ENCODE results near the gene SLC2A1.

SLC2A1 gene

DNA sequence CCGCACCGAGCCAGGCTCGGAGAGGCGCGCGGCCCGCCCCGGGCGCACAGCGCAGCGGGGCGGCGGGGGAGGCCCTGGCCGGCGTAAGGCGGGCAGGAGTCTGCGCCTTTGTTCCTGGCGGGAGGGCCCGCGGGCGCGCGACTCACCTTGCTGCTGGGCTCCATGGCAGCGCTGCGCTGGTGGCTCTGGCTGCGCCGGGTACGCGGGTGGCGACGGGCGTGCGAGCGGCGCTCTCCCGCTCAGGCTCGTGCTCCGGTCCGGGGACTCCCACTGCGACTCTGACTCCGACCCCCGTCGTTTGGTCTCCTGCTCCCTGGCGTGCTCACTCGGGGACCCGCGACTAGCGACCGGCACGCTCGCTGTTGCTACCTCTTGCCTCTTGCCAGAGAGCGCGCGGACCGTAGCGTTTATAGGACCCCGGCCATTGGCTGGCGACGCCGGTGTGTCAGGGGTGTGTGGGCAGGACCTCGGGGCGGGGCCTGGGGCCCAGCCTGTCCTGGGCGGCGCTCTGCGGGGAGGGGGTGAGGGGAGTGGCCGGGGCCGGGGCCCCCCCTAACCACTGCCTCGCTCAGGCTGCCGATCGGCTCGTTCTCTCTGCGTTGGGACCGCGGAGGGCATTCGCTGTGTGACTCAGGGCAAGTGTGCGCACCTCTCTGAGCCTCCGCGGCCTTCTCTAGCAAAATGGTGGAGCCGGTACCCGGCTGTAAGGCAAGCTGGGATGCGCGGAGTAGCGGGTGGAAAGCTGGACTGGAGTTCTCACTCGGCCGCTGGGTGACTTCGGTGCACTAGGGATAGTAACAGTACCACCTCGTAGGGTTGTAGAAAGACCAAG is at the start of gene SLC2A1:
Gene SLC2A1, minus strand, starts transcription at position 381 of the 832 bp plus-strand sequence. Its CDS starts 217 bp downstream, at position 164.
- Histone ChIP-seq H3K9me3 (ENCODE audit: insufficient read depth, low read length) (no peaks in the 10 kb centered on the region), H3K9ac (ENCODE audit: low read length) (peak within 1 kb of the TSS; percentile 80), H3K79me2 (ENCODE audit: low read length) (peaks cover 46% of the 10 kb centered on the region), H4K20me1 (ENCODE audit: insufficient read depth, low read length) (peaks cover 36% of the 10 kb centered on the region), H3K4me2 (ENCODE audit: low read length) (peak within 1 kb of the TSS; percentile 100), H3K27ac (ENCODE audit: low read length) (no peak within 1 kb of the TSS), H3K27me3 (ENCODE audit: low read depth, low read length) (peaks cover 6% of the 10 kb centered on the region; the same call in 1 of the 2 replicates), H2AFZ (ENCODE audit: low read depth, low read length) (peak within 1 kb of the TSS; percentile 76; the same call in 1 of the 2 replicates), H3K36me3 (replicated peaks; ENCODE audit: low read depth, low read length) (peaks cover 16% of the 10 kb centered on the region), H3K4me3 (ENCODE audit: low read length) (peak within 1 kb of the TSS; percentile 95), H3K4me1 (ENCODE audit: low read length) (peaks cover 22% of the 10 kb centered on the region)
- TF ChIP-seq EZH2phosphoT487 (IDR thresholded peaks at IDR 0.05; ENCODE audit: low read depth): no peak
- TF ChIP-seq, protein P1, sequence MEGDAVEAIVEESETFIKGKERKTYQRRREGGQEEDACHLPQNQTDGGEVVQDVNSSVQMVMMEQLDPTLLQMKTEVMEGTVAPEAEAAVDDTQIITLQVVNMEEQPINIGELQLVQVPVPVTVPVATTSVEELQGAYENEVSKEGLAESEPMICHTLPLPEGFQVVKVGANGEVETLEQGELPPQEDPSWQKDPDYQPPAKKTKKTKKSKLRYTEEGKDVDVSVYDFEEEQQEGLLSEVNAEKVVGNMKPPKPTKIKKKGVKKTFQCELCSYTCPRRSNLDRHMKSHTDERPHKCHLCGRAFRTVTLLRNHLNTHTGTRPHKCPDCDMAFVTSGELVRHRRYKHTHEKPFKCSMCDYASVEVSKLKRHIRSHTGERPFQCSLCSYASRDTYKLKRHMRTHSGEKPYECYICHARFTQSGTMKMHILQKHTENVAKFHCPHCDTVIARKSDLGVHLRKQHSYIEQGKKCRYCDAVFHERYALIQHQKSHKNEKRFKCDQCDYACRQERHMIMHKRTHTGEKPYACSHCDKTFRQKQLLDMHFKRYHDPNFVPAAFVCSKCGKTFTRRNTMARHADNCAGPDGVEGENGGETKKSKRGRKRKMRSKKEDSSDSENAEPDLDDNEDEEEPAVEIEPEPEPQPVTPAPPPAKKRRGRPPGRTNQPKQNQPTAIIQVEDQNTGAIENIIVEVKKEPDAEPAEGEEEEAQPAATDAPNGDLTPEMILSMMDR (IDR thresholded peaks at IDR 0.05; ENCODE audit: low read depth, low read length): no peak

DNA sequence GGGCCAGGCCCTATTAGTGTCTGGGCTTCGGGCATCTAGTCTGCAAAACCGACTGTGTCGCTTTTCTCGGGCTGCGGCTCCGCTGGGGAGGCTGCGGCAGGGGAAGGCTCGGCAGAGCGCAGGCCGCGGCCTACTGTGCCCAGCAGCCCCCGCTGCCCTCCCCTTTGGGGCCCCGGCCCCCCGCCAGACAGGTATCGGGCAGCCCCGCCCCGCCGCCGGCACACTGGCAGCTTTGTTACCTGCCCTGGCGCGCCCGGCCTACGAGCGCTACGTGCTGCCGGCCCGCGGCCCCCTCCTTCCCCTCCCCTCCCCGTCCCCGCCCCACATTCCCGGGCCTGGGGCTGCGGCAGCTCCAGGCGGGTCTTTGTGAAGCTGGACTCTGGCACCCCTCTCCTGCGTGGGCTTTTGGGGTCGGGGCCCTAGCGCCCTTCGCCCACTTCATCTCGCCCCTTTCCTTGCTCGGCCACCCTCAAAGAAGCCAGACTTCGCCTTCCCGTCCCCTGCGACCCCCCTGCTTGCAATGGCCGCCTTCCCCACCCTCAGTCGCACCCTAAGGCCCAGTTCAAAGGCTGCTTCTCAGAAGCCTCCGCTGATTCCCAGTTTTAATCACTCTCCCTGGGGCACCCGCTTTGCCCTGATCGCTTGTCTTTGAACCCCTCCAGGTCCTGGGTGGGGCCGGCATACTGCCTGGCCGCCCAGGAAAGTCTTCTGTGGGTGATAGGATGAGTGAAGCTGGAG is 48.9 kb upstream of the SLC2A1 start:
- no peak overlapping the region for H3K4me3 ChIP-seq (ENCODE audit: low read length)
- H3K79me2 ChIP-seq (ENCODE audit: low read length): no peaks in the 10 kb centered on the region
- no peaks in the 10 kb centered on the region for H4K20me1 ChIP-seq (ENCODE audit: insufficient read depth, low read length)
- TF ChIP-seq, protein P1 (IDR thresholded peaks at IDR 0.05; ENCODE audit: low read depth, low read length): no peak
- TF ChIP-seq EZH2phosphoT487 (IDR thresholded peaks at IDR 0.05; ENCODE audit: low read depth): no peak
- no peak overlapping the region for H3K4me2 ChIP-seq (ENCODE audit: low read length)
- H2AFZ ChIP-seq (ENCODE audit: low read depth, low read length): no peak overlapping the region
- H3K9ac ChIP-seq (ENCODE audit: low read length): no peak overlapping the region
- no peak overlapping the region for H3K27ac ChIP-seq (ENCODE audit: low read length)
- H3K36me3 ChIP-seq (replicated peaks; ENCODE audit: low read depth, low read length): no peaks in the 10 kb centered on the region
- H3K4me1 ChIP-seq (ENCODE audit: low read length): 0 out of 2 replicates have a peak, but pooled peaks cover 3% of the 10 kb centered on the region
- H3K9me3 ChIP-seq (ENCODE audit: insufficient read depth, low read length): no peaks in the 10 kb centered on the region
- no peaks in the 10 kb centered on the region for H3K27me3 ChIP-seq (ENCODE audit: low read depth, low read length)

DNA sequence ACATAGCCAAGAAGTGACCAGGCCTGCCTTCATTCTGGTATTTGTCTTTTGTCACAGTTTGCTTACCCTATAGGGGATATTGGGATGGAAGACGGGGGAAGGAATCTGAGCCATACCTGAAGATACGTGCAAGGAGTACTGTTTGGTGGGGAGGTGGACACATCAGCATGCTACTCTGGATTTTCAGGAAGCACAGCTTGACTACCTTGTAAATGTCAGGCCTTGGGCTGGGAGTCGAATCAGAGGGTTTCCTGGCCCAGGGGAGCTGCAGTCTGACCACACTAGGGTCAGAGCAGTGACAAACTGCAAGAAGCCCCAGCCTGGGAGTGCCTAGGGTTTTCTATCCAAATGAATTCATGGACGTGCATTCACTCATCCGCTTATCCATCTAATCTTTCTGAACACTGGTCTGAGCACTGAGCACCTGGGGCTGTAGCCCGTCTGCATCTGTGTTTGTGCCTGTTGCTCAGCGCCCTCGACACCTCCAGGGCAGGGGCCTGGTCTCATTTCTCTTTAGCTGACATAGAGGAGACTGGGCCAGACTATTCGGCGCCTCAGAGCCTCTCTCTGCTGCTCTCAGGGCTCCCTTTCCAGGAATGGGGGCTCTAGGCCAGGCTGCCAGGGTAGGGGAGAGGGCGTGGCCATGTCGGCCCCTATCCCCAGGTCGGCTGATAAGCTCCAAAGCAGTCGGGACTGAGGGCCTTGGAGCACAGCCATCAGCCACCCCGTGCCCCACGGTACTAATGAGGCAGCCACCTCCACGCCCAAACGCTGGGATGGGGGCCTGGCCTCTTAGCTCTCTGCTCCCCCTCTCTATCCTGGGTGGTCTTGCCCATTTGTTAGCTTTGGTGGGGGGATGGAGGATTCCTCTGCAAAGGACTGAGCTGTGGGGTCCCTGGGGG is 47.0 kb upstream of the SLC2A1 start:
- Histone ChIP-seq H3K9me3 (ENCODE audit: insufficient read depth, low read length) (no peaks in the 10 kb centered on the region), H3K4me3 (ENCODE audit: low read length) (no peak overlapping the region), H3K36me3 (replicated peaks; ENCODE audit: low read depth, low read length) (no peaks in the 10 kb centered on the region), H3K27ac (ENCODE audit: low read length) (no peak overlapping the region), H2AFZ (ENCODE audit: low read depth, low read length) (no peak overlapping the region), H3K4me2 (ENCODE audit: low read length) (no peak overlapping the region), H3K79me2 (ENCODE audit: low read length) (no peaks in the 10 kb centered on the region), H3K9ac (ENCODE audit: low read length) (no peak overlapping the region), H3K4me1 (ENCODE audit: low read length) (0 out of 2 replicates have a peak, but pooled peaks cover 3% of the 10 kb centered on the region), H4K20me1 (ENCODE audit: insufficient read depth, low read length) (no peaks in the 10 kb centered on the region), H3K27me3 (ENCODE audit: low read depth, low read length) (no peaks in the 10 kb centered on the region)
- TF ChIP-seq, protein P1 (IDR thresholded peaks at IDR 0.05; ENCODE audit: low read depth, low read length): no peak
- TF ChIP-seq EZH2phosphoT487 (IDR thresholded peaks at IDR 0.05; ENCODE audit: low read depth): no peak

Data from OCI-LY3 (cell line).